Femur (tissue), 1 donor: Measurements from ENCODE around the gene RAB5IF.
"Not testable (repeated sequence)": the region's sequence is repeated elsewhere in the genome, so short reads cannot be mapped to it uniquely, and the experiment has no call there.

Experiments used
- DNase-seq: peaks from one replicate; pipeline ENCODE4 v3.0.0-alpha.2; 2017

RAB5IF gene, protein sequence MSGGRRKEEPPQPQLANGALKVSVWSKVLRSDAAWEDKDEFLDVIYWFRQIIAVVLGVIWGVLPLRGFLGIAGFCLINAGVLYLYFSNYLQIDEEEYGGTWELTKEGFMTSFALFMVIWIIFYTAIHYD

DNA sequence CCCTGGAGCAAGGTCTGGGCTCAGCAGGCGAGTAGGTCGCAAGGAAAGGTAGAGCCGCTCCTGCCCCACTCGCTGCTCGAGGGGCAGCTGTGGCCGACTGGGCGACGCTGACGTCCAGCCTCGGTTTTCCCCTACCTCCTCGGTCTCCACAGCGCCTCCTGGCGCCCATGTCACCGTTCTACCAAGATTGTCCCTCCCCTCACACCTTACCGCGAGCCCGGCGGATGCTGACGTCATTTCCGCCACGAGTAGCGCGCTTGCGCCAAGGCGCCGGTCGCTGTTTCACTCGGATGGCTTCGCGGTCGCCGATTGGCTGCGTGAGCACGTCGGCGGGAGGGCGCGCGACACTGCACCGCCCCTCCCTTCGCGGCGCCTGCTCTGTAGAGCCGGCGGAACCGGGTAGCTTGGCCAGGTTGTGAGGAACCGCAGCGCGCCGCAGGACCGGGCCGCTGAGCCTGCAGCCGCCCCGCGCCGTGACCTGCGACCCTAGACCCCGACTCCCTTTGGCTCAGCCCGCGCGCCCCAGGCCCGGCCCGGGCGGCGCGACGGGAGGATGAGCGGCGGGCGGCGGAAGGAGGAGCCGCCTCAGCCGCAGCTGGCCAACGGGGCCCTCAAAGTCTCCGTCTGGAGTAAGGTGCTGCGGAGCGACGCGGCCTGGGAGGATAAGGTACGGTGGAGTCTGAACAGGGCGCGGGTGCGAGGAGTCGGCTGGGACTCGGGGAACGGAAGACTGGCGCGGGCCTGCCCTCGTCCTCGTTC lies at the start of gene RAB5IF:
TSS of gene RAB5IF (plus strand) at position 381 of the 759 bp plus-strand sequence. CDS start at position 554, 173 bp downstream.
- peak; percentile 100 for DNase-seq

GRCh38 chr20:36562724-36563123 lies 42.9 kb upstream of the RAB5IF start:
- DNase-seq = no peak

DNA sequence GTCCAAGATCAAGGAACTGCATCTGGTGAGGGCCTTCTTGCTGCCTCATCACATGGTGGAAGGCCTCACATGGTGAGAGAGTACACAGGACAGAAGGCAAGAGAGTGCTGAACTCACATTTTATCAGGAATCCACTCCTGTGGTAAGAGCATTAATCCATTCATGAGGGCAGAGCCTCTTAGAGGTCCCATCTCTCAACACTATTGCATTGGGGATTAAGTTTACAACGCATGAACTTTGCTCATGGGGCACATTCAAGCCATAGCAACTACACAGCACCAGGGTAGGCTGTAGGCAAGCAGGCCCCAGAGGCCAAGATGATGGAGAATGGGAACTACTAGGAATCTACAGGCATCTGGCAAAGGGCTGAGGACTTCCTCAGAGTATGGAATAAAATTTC lies 42.2 kb upstream of the RAB5IF start:
- DNase-seq = no peak

GRCh38 chr20:36564078-36564725 lies 41.4 kb upstream of the RAB5IF start:
- not testable (repeated sequence) for DNase-seq

DNA sequence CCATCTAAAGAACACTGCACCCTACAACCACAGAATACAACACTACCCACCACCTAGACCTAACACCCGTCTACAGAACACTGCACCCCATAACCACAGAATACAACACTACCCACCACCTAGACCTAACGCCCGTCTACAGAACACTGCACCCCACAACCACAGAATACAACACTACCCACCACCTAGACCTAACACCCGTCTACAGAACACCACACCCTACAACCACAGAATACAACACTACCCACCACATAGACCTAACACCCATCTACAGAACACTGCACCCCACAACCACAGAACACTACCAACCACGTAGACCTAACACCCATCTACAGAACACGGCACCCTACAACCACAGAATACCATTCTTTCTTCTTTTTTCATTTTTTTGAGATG lies 40.9 kb upstream of the RAB5IF start:
- not testable (repeated sequence) for DNase-seq

- no peak for DNase-seq
Measured at GRCh38 chr20:36565520-36565919, 40.1 kb upstream of the RAB5IF start.

GRCh38 chr20:36569847-36570429 lies 35.6 kb upstream of the RAB5IF start:
- no peak for DNase-seq

DNA sequence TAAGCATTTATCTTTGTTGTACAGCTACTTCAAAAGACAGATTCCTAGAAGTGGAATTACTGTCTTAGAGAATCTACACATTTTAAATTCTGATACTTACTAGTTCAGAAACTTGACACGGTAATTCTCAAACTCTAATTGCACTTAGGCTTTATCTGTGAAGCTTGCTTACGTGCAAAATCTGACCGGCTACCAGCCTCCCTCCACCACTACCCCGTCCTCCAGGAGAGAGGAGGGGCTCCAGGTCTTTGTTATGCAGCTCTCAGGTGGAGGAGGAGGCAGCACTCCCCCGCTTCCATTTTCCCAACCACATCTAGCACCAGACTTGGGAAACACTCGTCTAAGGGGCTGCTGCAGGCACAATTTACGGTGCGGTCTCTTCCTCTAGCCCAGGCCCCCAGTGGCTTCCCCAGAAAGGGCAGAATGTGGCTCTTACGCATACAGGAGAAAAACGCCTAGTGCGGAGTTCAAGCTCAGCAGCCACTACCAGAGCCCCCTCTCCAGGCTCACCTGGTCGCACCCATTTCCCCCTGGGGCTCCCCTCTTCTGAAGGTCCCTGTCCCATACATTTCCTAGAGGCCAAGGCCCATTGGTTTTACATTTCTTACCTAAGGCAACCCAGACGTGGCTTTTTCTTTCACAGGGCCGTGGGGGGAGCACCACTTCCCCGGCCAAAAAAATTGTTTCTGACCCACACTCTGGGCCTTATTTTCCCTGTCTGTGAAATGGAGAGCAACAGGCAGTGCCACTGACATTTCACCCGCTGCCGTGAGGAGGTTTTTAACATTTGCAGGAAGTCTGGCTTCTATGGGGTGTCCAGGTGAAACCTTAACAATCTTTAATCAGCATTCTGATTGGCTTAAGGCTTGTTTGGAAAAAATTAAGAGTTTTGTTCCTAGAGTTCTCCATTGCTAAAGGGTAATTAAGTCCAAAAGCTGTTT lies 33.7 kb upstream of the RAB5IF start:
- no peak for DNase-seq

DNA sequence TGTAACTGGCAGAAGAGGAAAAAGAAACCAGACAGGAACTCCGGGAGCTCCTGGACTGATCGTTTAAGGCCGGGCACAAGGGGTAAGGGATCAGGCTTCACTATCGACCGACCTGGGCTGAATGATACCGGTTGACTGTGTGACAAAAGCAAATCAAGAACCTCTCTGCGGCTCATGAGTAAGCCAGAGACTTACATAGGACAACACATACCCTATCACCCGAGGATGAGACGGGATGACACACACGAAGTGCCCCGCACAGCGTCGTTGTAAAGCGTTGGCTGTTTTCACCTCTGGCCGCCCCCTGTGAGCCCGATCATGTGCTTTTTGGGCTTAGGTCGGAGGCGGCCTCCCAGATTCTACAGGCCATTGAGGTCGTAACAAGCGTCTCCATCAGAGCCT lies 32.9 kb upstream of the RAB5IF start:
- DNase-seq = no peak

GRCh38 chr20:36573103-36573797 lies 32.3 kb upstream of the RAB5IF start, which contains the start of gene TGIF2:
Gene TGIF2 (plus strand): TSS chr20:36573597. CDS start chr20:36578775, 5,178 bp downstream.
- DNase-seq = peak; percentile 94

DNA sequence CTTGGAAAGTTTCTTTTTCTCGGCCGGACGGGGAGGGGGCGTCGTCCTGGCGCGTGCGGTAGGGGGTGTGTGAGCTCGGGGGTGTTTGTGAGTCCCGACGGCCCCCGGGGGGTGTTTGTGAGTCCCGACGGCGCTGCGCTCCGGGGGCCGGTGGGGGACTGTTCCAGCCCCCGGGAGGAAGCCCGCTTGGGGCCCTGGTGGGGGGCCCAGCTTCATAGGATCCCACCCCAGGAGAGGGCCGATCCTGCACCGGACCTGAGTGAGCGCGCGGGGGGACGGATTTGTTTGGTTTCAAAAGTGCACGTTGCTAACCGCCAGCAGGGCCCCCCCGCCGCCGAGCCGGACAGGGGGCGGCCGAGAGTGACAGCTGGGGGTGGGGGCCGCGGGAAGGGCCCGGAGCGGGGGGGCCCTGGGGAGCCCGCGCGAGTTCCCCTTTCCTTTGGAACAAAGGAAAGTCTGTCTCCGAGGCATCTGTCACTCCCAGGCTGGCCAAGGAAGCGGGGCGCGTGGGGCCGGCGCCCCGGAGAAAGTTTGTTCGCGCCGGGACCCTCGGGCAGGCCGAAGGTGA lies 31.7 kb upstream of the RAB5IF start:
- peak; percentile 66 for DNase-seq

DNA sequence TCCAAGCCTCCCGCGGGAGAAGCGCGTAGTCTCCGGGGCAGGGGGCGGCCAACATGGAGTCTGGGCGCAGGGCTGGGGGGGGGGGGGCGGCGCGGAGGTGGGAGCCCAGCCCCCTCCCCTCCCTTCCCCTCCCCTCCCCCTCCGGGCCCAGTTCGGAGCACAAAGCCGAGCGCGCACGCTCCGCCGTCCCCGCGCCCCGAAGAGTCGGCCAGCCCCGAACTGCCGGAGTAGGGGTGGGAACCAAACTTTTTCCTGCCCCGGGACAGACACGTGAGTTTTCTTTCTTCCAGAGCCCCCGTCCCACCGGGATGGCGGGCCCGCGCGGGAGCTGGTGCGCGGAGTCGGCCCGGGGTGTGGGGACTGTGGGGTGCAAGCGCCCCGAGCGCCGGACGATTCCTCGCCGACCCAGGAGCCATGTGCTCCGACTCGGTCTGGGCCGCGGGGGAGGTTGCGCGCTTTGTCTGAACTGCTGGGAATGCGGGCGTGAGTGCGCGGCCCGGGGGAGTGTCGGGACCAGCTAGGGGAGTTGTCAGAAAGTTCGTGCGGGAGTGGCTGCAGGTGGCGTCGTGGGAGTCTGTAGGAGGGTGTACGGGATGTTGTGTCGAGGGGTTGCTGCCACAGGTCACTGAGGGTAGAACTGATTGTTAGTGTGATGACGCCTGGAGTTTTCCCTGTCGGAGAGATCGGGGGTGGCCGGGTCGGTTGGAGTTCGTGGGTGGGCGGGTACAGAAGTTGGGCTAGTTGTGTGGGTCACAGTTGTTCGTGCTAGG lies 31.0 kb upstream of the RAB5IF start:
- peak; percentile 70 for DNase-seq

DNA sequence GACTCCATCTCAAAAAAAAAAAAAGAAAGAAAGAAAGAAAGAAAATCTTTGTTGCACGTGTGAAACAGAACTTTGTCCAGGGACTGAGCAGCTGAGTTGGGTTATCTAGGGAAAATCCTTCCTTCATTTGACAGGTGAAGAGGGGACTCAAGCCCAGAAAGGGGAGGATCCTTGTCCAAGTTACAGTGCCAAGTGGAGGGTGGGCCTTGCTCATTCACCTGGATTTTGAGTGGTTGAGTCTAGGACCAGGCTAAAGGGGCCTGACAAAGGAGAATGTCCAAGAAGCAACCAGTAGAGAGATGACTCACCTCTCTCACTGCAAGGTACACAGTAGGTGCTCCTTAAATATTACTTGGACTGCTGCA lies 29.5 kb upstream of the RAB5IF start:
- DNase-seq = no peak

- no peak for DNase-seq
Measured at GRCh38 chr20:36578356-36579041, 27.1 kb upstream of the RAB5IF start.

- no peak for DNase-seq
Measured at GRCh38 chr20:36579996-36580545, 25.5 kb upstream of the RAB5IF start.

GRCh38 chr20:36582322-36582721 lies 23.3 kb upstream of the RAB5IF start:
- no peak for DNase-seq

GRCh38 chr20:36582821-36583220 lies 22.8 kb upstream of the RAB5IF start:
- no peak for DNase-seq

- no peak for DNase-seq
Measured at GRCh38 chr20:36584018-36584481, 21.5 kb upstream of the RAB5IF start.

DNA sequence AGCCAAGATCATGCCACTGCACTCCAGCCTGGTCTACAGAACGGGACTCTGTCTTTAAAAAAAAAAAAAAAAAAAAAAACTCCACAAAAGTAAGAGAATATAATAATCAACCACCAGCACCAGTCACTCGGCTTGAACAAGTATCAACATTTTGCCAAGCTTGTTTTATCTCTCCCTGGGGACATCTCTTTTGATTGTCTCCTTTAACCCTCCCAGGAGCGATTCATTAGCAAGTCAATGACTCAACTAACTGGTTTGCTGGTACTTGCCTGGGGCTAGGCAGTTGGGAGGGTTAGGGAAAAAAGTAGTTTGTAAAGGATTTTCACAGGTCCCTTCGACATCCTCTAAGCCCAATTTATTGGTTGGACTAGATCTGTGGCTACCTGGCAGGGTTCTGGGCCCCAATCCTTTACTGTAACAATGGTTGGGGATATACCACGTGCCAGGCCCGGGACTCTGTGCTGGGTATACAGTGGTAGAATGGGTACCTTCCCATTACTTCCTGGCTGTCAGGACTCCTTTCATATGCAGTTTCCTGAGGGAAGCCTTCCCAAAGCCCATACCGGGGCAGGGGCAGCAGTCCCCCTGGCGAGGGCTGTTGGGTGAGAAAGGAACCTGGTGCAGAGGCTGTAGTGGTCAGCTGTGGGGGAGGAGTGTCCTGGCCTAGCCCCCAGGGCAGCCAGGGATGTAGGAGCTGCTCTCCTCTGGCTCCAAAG lies 20.0 kb upstream of the RAB5IF start:
- no peak for DNase-seq
